Renal cortical epithelial cell (primary cell): ENCODE measurements around the gene PCBP3. TPM values are rescaled to one million over a fixed set of nuclear protein-coding genes. Genes with fewer than 3 reads are reported as not detected.

ENCODE experiments used
- DNase-seq: peaks from one replicate; pipeline ENCODE4 v3.0.0-alpha.2; 2011; ENCODE audit warnings: low read depth
- total RNA-seq: library from RNA; depleted of rRNA; stranded (reverse); fragments of >200 nt; gene quantifications from 2 replicates; pipeline ENCODE4 v1.2.3, GENCODE V29; 2014

PCBP3 gene
- total RNA-seq, 1 donor from 2014 or later = 0.15 TPM

DNA sequence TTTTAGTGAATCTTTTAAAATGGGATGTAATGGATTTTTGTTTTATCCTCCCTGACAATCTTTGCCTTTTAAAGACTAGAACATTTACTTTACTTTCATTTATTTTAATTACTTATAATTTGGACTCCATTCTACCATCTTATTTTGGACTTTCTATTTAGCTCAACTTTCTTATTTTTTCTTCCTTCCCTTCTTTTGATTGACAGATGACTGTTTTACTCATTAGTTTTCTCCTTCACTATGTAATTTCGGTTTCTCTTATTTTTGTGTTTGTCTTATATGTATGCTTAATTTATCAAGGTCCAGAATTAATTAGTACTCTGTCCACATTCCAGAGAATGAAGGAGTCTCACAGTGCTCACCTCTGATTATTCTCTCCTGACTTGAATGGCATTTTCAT is 109.9 kb downstream of the PCBP3 start:
- no peak for DNase-seq

DNA sequence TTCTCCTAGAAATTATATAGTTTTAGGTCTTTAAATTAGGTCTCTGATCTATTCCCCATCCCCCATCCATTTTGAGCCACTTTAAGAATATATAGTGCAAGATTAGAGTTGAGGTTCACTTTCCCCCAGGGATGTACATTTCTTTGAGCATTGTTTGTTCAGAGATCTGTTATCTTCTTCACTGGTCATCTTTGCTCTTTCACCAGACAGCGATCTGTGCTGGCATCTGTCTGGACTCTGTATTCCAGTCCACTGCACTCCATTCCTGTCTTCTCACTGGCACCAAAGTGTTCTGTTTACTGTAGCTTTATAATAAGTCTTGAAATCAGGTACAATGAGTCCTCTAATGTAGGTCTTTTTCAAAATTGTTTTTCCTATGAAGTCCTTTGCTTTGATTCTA is 112.5 kb downstream of the PCBP3 start:
- DNase-seq = no peak

DNA sequence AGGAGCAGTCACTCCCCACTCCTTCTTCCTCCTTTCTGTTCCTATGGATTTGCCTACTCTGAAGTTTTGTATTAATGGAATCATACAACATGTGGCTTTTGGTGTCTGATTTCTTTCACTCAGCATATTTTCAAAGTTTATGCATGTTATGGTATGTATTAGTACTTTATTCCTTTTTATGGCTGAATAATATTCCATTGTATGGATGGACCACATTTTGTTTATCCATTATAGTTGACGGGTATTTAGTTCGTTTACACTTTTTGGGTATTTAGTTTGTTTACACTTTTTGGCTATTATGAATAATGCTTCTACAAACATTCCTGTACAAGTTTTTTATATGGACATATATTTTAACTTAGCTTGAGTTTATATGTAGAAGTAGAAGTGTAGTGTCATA is 113.1 kb downstream of the PCBP3 start:
- no peak for DNase-seq

DNA sequence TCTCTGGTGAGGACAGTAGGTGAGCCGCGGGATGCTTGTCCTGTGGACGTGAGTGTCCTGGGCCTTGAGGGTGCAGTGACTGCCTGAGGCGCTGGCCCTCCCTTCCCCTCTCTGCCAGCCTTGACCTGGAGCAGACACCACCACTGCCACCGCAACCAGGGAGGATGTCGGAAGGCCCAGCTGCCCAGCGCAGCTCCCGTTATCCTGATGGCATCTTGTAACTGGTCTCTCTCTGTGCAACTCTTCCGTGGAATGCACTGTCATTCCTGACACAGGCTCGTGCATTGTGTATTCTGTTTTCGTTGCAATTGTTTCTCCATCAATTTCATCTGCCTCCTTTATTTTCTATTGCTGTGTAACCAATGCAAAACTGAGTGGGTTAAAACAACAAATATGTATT is 118.2 kb downstream of the PCBP3 start:
- DNase-seq = no peak

DNA sequence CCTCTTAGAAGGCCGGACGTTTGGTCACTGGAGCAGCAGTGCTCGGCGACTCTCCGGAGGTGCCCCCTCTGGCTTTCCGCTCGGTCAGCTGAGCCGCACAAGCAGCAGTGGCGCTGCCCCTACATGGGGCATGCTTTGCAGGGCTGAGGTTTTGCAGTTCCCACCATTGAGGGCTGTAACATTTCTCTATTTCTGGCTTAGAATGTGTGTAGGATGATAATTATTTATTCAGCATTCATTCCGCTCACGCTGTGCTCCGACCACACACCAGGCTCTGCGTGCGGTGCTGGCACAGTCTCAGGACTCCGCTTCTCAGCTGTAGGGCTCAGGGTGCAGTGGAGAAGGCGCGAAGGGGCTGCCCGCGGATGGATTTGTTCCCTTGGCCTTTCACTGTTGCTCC is 119.5 kb downstream of the PCBP3 start:
- DNase-seq = no peak

DNA sequence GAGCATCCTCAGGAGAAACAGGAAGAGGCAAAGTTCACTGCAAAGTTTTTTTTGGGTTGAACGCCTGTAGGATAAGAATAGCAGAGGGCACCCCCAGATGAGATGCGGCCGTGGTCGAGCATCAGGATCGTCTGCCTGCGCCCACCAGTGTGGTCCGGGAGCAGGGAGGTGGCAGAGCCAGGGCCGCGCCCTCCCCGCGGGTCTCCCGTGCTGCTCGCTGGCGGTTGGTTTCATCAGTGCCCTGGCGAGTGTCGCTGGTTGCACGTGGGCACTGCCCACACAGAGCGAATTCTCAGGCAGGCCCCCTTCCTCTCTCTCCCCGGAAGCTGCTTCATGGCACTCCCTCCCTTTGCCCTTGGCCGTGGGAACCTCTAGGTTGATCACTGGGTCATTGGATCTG is 120.0 kb downstream of the PCBP3 start:
- DNase-seq = no peak

DNA sequence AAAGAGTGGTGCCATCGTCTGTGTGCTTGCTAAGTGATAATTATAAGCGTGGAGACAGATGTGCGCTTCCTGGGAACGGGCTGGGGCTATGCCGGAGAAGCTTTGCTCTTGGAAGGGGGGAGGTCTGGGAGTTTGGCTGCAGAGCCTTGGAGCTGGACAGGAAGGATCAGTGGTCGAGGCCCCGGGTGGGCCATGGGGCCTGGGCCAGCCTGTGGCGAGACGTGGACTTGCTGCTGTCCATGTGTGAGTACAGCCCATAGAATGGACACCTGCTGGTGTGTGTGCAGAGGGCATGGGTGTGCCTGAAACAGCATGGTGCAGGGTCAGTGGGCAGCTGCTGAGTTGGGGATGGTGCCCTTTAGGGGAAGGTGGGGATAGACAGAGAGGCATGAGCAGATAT is 121.3 kb downstream of the PCBP3 start:
- no peak for DNase-seq

DNA sequence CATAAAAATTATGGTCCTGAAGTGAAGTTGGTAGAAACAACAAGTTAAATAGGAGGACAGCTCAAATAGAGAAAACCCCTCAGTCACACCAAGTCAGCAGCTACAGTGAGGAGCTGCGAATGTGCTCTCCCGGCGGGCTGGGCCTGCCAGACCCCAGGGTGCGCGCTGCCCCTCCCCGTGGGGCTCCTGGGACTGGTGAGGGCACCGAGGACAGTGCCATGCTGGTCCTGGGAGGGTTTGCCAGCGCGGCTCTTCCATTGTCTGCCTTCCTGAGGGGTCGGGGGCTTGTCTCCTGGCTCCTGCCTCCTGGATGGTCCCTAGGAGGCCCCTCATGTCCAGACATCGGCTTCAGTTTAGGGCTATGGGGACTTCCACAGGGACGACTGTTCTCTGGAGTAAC is 121.8 kb downstream of the PCBP3 start:
- DNase-seq = no peak

DNA sequence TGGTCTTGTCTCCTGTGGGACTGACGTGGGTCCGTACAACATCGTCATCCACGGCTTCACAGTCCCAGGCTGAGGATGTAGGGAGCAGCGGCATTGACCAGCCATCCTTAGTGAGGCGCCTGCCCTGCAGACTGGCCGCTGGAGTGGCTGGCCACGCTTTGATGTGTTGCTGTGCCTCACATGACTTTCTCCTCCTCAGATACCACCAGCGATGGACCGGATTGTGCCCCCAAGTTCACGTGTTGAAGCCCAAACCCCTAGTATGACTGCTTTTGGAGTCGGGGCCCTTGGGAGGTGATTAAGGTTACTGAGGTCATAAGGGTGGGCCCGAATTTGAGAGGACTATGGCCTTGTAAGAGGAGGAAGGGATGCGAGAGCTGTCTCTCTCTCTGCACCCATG is 122.5 kb downstream of the PCBP3 start:
- no peak for DNase-seq

DNA sequence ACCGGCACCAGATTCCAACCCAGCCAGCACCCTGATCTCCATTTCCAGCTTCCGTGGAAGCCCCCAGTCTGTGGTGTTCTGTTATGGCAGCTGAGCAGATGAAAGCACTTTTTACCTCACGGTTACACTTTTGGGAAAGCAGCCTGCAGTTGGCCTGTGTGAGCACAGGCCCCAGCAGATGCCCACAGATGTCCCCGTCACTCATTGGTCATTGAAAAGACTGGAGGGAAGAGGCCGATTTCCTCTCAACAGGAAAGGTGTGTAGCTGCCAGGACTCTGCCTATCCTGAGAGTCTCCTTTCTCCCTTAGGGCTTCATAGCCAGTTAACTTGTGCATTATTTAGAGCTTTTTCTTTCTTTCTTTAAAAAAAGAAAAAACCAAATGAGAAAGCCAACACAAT is 123.0 kb downstream of the PCBP3 start:
- no peak for DNase-seq

DNA sequence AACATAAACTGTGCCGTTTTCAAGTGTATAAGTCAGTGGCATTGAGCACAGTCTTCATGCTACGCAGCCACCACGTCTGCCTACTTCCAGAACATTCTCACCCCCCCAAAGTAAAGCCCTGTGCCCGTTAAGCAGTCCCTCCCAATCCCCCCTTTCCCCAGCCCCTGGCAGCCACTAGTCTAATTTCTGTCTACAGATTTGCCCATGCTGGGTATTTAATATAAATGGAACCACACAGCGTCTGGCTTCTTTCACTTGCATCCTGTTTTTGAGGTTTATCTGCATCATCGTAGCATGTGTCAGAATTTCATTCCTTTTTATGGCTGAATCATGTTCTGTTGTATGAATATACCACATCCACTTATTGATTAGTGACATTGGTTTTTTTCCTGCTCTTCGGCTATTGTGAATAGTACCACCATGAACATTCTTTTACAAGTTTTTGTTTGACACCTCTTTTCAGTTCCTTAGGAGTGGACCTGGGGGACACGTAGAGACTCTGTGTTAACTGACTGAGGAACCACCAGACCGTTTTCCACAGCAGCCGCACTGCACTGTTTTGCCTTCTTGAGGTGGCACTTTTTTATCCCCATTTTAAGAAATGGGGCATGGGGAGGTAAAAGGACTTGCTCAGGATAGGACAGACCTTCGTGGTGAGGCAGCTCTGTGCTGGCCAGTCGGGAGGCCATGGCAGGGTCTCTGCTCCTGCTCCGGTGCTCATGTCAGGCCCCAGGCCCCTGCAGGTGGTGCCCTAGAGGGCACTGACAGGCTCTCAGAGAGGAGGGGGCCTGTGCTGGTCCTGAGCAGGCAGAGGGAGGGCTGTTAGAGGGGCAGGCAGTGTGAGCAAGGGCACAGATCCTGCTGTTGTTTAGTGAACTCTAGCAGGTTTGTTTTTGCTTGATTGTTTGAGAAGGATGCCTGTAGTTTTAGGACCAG is 123.8 kb downstream of the PCBP3 start:
- no peak for DNase-seq

DNA sequence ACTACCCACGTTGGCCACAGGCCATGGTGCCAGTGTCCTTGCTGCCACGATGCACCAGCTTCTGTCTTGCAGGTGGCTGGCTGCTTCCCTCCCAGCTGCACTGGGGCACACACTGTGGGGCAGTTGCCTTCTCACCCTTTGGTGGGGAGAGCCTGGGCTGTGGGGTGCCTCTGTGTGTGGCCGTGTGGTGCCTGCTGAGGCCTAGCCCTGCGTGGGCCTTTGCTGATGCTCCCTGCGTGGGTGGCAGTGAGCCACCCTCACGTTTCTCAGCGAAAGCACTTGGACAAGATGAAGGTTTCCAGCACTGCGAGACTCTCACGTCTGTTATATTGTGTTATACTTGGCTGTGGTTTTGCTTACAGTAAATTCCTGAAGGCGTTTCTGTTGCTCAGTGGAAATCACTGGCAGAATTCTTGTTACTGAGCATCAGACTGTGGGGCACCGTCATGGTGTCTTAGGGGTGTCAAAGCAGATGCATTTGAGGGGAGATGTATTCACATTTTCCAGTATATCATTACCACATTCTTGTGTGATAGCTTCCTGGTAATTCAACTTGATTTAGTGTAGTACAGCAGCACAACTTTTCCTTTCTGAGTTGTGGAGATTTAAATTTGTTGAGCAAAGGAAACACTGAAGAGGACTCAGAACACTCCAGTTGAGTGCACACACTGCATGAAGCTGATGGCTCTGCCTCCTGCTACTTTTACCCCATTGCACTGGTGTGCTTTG is 124.7 kb downstream of the PCBP3 start:
- DNase-seq = no peak

DNA sequence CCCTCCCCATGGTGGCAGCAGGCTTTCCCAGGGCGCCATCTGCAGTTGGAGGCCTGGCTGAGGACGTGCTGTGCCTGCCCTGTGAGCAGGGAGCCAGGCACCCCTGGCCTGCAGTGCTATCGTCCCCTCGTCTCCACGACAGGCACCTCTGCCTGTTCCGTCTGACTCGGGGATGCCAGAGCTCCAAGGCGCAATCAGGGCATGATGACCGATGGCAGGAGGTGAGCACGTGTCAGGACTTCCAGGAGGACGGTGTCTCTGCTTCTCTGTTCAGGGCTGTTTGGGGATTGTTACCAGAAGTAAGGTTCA is 125.2 kb downstream of the PCBP3 start:
- no peak for DNase-seq

DNA sequence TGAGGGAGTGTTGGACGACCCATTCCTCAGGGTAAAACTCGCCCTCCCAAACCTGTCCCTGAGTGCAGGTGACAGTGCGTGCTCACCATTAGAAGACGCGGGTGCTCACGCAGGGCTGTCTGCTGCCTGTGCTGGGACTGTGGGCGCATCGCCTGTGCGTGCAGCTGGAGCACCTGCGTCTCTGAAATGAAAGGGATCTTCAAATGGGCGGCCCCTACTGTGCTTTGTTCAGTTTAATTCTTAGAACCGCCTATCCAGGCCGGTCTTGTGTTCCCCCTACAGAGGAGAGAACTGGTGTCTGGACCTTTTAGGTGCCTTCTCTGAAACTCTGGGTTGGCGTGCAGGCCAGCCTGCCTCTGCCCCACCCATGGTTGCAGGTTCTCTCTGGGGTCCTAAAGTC is 125.8 kb downstream of the PCBP3 start:
- no peak for DNase-seq

DNA sequence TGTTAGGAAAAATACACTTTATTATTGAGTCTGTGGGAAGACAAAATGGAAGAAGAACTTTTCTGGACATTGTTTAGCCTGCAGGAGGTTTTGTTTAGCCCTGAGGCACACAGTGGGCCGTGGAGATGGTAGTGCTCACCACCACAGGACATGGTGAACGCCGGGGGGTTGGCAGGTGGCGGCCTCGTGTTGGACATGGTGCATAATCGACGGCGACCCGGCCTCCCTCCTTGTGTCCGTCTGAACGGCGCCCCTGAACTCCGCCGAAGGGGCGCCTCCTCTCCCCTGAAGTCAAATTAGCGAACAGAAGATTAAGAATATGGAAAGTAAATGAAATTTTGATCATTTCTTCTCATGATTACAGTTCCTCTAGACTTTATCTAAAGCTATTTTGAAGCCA is 126.4 kb downstream of the PCBP3 start:
- DNase-seq = no peak

DNA sequence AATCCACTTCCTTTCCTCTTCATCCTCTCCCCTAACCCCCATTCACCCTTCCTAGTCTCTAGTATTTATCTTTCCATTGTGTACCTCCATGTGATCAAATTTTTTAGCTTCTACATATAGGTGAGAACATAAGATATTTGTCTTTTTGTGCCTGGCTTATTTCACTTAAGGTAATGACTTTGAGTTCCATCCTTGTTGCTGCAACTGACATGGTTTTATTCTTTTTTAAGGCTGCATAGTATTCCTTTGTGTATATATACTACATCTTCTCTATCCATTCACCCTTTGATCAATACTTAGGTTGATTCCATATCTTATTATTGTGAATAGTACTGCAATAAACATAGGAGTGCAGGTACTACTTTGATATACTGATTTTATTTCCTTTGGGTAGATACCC is 128.7 kb downstream of the PCBP3 start:
- DNase-seq = no peak

DNA sequence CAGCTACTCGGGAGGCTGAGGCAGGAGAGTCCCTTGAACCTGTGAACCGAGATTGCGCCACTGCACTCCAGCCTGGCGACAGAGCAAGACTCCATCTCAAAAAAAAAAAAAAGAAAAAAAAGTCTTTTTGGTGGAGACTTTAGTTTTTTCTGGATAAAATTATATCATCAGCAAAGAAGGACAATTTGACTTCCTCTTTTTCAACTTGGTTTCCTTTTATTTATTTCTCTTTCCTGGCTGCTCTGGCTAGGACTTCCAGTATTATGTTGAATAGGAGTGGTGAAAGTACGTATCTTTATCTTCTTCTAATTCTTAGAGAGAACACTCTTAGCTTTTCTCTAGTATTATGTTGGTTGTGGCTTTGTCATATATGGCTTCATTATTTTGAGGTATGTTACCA is 130.8 kb downstream of the PCBP3 start:
- no peak for DNase-seq

DNA sequence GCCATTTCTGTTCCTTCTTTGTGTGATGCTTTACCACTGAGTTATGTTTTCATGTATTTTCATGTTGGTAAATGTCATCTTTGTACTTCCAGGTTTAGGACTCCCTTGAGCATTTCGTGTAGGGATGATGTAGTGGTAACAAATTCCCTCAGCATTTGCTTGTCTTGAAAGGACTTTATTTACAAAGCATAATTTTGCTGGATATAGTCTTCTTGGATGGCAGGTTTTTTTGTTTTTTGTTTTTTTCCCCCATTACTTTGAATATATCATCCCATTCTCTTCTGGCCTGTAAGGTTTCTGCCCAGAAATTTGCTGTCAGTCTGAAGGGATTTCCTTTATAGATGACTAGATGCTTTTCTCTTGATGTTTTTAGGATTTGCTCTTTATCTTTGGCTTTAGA is 133.4 kb downstream of the PCBP3 start:
- DNase-seq = no peak

DNA sequence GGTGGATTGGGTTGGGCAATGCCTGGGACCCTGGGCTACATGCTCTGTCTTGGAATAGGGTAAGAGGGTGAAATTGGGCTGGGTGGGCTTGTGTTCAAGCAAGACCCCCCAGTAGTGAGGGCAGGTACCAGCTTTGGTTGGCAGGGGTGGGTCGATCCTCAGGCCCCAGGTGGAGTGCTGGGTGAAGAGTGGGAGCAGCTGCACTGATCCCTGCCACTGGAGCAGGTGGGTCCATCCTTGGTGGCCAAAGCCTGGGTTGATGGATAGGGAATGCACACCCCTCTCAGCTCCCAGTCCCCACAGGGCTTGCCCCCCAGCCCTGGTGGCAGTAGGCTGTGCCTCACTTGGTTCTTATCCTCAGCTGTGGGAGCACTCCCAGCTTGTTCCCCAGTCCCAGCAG is 135.2 kb downstream of the PCBP3 start:
- no peak for DNase-seq

DNA sequence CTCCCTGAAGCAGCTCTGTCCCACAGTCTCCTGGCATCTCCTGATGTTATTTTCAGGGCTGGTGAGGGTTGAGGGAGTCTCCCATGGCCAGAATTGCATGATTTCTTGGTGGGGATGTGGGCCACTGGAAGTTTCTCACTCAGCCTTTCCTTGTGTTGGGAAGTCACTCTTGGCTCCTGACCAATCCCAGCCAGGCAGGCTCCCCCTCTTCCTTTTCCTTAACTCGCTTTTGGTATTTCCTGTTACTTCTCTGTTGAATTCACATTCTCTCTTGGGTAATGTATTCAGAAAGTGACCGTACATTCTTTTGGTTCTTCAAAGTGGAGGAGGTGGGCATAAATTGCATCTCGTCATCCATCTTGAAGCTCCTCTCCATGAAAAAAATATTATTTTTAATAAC is 135.7 kb downstream of the PCBP3 start:
- no peak for DNase-seq

DNA sequence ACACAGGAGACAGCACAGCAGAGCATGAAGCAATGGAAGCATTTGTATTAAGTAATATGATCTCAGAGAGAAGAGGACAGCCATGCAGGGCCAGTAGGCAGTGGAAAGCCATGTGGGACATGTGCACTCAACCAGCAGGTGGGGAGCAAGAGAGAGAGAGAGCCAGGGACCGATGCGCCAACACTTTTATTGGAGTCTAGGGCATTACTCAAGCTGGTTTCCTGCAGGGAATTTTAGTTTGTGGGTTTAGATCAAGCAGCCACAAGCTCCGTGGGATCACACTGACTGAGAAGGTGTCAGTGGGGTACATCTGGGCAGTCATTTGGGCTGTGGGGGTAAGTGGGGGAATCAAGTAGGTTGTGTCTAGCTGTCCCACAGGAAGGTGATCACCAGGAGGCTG is 137.1 kb downstream of the PCBP3 start:
- DNase-seq = no peak

DNA sequence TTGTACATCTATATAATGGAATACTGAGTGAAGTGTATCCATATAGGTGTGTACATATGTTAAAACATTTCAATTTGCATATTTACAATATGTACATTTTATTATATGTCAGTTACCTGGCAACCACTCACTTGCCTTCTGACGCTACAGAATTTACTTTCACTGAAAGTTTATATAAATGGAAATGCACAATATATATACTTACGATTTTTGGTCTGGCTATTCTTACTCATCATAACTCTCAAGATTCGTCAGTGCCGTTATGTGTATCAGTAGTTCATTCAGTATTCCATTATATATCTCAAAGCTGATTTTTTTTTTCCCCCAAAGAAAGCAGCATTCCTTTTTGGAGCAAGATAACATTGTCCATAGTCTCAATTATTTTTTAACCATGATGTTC is 138.2 kb downstream of the PCBP3 start:
- DNase-seq = no peak

DNA sequence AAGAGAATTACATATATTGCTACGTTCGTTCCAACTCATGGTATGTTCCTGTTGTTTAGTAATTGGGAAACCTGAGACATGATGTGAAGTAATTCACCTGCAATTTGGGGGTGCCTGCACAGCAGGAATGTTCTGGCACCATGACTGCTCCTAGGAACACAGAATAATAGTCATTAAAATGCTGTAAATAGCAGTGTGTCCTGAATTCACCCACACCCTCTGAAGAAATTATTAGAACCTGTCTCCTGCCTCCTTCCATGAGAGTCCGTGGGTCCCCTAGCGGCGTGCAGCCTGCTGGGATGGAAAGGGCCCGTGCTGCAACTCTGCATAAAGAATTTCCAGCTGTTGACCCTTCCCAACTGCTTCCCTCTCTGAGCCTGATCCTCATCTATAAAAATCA is 143.1 kb downstream of the PCBP3 start:
- DNase-seq = no peak

DNA sequence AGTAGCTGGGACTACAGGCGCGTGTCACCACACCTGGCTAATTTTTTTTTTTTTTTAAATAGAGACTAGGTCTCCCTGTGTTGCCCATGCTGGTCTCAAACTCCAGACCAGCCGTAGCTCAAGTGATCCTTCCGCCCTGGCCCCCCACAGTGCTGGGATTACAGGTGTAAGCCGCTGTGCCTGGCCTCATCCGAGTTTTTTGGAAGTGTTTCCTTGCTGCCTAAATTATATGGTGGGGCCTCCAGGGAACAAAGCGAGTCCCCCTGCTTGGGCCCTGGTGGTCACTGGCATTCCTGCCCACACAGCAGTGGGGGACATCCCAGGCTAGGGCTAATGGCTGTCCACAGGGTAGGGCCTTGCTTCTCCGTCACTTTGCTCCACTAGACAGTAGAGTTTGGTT is 143.8 kb downstream of the PCBP3 start:
- DNase-seq = no peak
